A673 (cell line): ENCODE measurements around the gene MTMR3. TPM values are rescaled to one million over a fixed set of nuclear protein-coding genes. Genes with fewer than 3 reads are reported as not detected.

Source experiments
- BruUV-seq: library from RNA; stranded (reverse); fragments of 400-500 nt; replicated peaks from 2 replicates; lab custom pipeline; 2021; lab: Mats Ljungman, UMichigan
- CTCF ChIA-PET: fragments of 300-600 bp; sonication (Branson Sonifier 250); formaldehyde crosslinking; loops from one replicate; lab custom pipeline; 2022; ENCODE audit warnings: antibody characterized with exemption; lab: Charles Lee
- POLR2A ChIA-PET: fragments of 300-600 bp; sonication (Branson Sonifier 250); formaldehyde crosslinking; loops from one replicate; lab custom pipeline; 2022; ENCODE audit warnings: antibody characterized with exemption; ENCODE audit not compliant: low non-redundant PET; lab: Charles Lee
- DNase-seq: peaks from one replicate; pipeline ENCODE4 v3.0.0-alpha.2; 2015; ENCODE audit warnings: low spot score
- H3K27ac ChIP-seq: fragments of 200-600 bp; sonication (generic); 2 replicates; pipeline ENCODE4 v1.5.1; 2016; ENCODE audit warnings: mixed run types, low read depth, mild to moderate bottlenecking, mixed read lengths, antibody characterized with exemption, low read length; ENCODE audit not compliant: poor library complexity, severe bottlenecking
- H3K27me3 ChIP-seq: fragments of 200-600 bp; sonication (generic); replicated peaks from 2 replicates; pipeline ENCODE4 v1.6.1; 2017; ENCODE audit warnings: mixed run types, low read depth, mild to moderate bottlenecking, mixed read lengths, antibody characterized with exemption, low read length; ENCODE audit not compliant: insufficient read depth, poor library complexity
- H3K36me3 ChIP-seq: fragments of 200-600 bp; sonication (generic); 2 replicates; pipeline ENCODE4 v1.6.1; 2016; ENCODE audit warnings: mixed run types, mild to moderate bottlenecking, mixed read lengths, antibody characterized with exemption, low read length; ENCODE audit not compliant: insufficient read depth, poor library complexity, severe bottlenecking
- H3K4me1 ChIP-seq: fragments of 200-600 bp; sonication (generic); 2 replicates; pipeline ENCODE4 v1.6.1; 2017; ENCODE audit warnings: mixed run types, mild to moderate bottlenecking, mixed read lengths, antibody characterized with exemption, low read length; ENCODE audit not compliant: insufficient read depth, poor library complexity, severe bottlenecking
- H3K4me3 ChIP-seq: fragments of 200-600 bp; sonication (generic); 2 replicates; pipeline ENCODE4 v1.5.1; 2016; ENCODE audit warnings: low read depth, mixed run types, mild to moderate bottlenecking, mixed read lengths, low read length; ENCODE audit not compliant: poor library complexity, severe bottlenecking
- H3K9me3 ChIP-seq: fragments of 200-600 bp; sonication (generic); 2 replicates; pipeline ENCODE4 v1.6.1; 2016; ENCODE audit warnings: mixed run types, low read depth, mild to moderate bottlenecking, mixed read lengths, antibody characterized with exemption, low read length; ENCODE audit not compliant: poor library complexity, severe bottlenecking
- CTCF ChIP-seq: fragments of 300-800, 200-600 bp; sonication (generic); conservative IDR thresholded peaks from 2 replicates; pipeline ENCODE4 v1.5.1; 2017; ENCODE audit warnings: low read depth, mild to moderate bottlenecking, antibody characterized with exemption, low read length, moderate library complexity, mixed read lengths
- EZH2 ChIP-seq: fragments of 200-600 bp; sonication (generic); IDR thresholded peaks from 2 replicates; pipeline ENCODE4 v1.6.1; 2017; ENCODE audit warnings: borderline replicate concordance, low read depth, mild to moderate bottlenecking, mixed read lengths, antibody characterized with exemption, low read length; ENCODE audit not compliant: poor library complexity, severe bottlenecking
- intact Hi-C: fragments of 100-400 bp; cut with micrococcal nuclease; formaldehyde crosslinking; loops from one replicate; pipeline ENCODE4 v1.10.0; 2022; ENCODE audit not compliant: unreplicated experiment
- total RNA-seq: library from RNA; stranded (reverse); gene quantifications from 2 replicates; pipeline ENCODE4 v1.2.3, GENCODE V29; 2021

Gene MTMR3
- total RNA-seq, 1 experiment from 2014 or later = 25.0 TPM

GRCh38 chr22:30021881-30022619, 139.1 kb downstream of the MTMR3 start:
- no peaks in the 10 kb centered on the region for H3K4me1 ChIP-seq
- H3K27ac ChIP-seq = no peak overlapping the region
- peaks cover 42% of the 10 kb centered on the region for H3K36me3 ChIP-seq
- TF ChIP-seq CTCF (no peak), EZH2 (no peak)
- DNase-seq = no peak
- no peaks in the 10 kb centered on the region for H3K27me3 ChIP-seq
- H3K9me3 ChIP-seq = no peaks in the 10 kb centered on the region
- POLR2A ChIA-PET = interaction anchor here (0.6 kb wide), 1 partner anchor 12 kb away, joined by 4 read pairs; no protein-coding TSS in a partner anchor
- CTCF ChIA-PET = interaction anchor here (0.6 kb wide), 1 partner anchor 333 kb away, joined by 3 read pairs; no protein-coding TSS in a partner anchor
- no peak overlapping the region for H3K4me3 ChIP-seq
- intact Hi-C loops = no loop called here
- BruUV-seq = no TSS peak

DNA sequence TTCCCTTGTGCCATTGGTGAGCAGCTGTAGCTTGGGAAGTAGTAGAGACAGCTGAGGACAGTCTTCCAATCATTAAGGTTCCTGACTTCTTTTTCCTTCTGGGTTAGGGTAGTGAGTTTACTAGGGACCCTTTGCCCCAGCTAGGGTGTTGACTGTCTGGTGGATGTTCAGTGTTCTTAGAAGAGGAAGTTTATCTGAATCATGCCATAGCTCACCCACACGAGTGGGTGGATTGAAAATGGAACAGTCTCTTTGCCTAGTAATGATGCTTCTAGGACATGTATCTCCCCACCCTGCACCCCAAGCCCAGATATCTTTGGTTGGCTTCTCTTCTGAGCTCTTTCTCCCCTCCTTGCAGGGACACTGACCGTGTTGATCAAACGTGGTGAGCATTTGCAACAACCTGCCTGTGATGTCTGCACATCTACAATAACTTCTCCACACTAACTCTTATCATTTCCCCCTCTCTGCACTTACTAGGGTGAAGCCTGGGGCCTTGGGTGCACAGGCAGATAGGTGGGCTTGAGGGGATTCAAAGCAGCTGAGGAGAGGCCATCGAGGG, 140.2 kb downstream of the MTMR3 start:
- TF ChIP-seq EZH2 (no peak), CTCF (no peak)
- H3K36me3 ChIP-seq = peaks cover 40% of the 10 kb centered on the region
- no peak overlapping the region for H3K4me3 ChIP-seq
- BruUV-seq = no TSS peak
- H3K4me1 ChIP-seq = no peaks in the 10 kb centered on the region
- no peaks in the 10 kb centered on the region for H3K27me3 ChIP-seq
- H3K27ac ChIP-seq = no peak overlapping the region
- ChIA-PET POLR2A (no interaction called here), CTCF (interaction anchor here (0.6 kb wide), 1 partner anchor 387 kb away, joined by 5 read pairs; no protein-coding TSS in a partner anchor)
- no peak for DNase-seq
- H3K9me3 ChIP-seq = no peaks in the 10 kb centered on the region
- intact Hi-C loops = no loop called here

DNA sequence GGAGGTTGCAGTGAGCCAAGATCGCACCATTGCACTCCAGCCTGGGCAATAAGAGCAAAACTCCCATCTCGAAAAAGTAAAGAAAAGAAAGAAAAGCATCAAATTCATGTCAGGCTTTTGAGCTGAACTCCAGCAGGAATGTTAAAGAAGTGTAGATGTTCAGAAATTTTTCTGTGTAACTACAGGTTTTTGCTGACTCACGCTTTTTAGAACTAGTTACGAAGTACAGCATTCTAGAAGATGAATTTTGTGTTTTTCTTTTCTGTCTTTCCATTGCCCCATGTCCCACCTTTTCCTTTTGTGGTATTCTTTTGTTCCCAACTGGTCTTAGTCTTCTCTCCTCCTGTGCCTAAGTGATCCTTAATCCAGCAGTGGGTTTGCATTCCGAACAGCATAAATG, 141.3 kb downstream of the MTMR3 start:
- CTCF ChIA-PET = interaction anchor here (0.6 kb wide), 1 partner anchor 141 kb away, joined by 3 read pairs; no protein-coding TSS in a partner anchor
- Histone ChIP-seq H3K4me3 (no peak overlapping the region), H3K4me1 (no peaks in the 10 kb centered on the region), H3K36me3 (peaks cover 34% of the 10 kb centered on the region), H3K27ac (no peak overlapping the region), H3K9me3 (no peaks in the 10 kb centered on the region), H3K27me3 (no peaks in the 10 kb centered on the region)
- DNase-seq = no peak
- TF ChIP-seq CTCF (no peak), EZH2 (no peak)
- intact Hi-C loops = no loop called here
- BruUV-seq = no TSS peak
- POLR2A ChIA-PET = no interaction called here
